Measurements from ENCODE around the gene TMEM61. TPM values are rescaled to one million over a fixed set of nuclear protein-coding genes. Genes with fewer than 3 reads are reported as not detected.

TMEM61 gene
- total RNA-seq, 1 donor from 2014 or later, result 2.9 TPM

DNA sequence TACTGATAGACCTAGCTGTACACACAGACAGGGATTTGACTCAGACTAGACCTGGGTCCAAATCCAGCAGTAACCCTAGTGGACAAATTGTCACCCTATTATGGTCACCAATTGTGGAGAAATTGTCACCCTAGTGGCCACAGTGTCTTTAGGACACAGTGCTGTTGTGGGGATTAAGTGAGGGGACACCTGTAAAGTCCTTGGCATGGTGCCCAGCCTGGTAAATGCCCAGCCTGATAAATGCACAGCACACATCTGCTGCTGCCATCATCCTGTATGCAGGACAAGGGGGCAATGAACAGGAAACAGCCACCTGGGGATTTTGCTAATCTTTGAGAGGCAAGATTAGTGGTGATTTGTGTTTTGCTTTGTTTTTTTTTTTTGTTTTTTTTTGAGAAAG lies 2.3 kb downstream of the TMEM61 start:
- peaks cover 12% of the 10 kb centered on the region for H3K4me1 Mint-ChIP-seq (ENCODE audit: unreplicated experiment)
- TF ChIP-seq, protein P1, sequence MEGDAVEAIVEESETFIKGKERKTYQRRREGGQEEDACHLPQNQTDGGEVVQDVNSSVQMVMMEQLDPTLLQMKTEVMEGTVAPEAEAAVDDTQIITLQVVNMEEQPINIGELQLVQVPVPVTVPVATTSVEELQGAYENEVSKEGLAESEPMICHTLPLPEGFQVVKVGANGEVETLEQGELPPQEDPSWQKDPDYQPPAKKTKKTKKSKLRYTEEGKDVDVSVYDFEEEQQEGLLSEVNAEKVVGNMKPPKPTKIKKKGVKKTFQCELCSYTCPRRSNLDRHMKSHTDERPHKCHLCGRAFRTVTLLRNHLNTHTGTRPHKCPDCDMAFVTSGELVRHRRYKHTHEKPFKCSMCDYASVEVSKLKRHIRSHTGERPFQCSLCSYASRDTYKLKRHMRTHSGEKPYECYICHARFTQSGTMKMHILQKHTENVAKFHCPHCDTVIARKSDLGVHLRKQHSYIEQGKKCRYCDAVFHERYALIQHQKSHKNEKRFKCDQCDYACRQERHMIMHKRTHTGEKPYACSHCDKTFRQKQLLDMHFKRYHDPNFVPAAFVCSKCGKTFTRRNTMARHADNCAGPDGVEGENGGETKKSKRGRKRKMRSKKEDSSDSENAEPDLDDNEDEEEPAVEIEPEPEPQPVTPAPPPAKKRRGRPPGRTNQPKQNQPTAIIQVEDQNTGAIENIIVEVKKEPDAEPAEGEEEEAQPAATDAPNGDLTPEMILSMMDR (conservative IDR thresholded peaks at IDR 0.05), result peak; percentile 42
- no peak overlapping the region for H3K27ac Mint-ChIP-seq
- no peaks in the 10 kb centered on the region for H3K36me3 Mint-ChIP-seq
- no peak overlapping the region for H3K4me3 Mint-ChIP-seq
- peaks cover 42% of the 10 kb centered on the region for H3K27me3 Mint-ChIP-seq
- H3K9me3 Mint-ChIP-seq, result no peaks in the 10 kb centered on the region
- no peak for DNase-seq (ENCODE audit: extremely low spot score, unreplicated experiment)

DNA sequence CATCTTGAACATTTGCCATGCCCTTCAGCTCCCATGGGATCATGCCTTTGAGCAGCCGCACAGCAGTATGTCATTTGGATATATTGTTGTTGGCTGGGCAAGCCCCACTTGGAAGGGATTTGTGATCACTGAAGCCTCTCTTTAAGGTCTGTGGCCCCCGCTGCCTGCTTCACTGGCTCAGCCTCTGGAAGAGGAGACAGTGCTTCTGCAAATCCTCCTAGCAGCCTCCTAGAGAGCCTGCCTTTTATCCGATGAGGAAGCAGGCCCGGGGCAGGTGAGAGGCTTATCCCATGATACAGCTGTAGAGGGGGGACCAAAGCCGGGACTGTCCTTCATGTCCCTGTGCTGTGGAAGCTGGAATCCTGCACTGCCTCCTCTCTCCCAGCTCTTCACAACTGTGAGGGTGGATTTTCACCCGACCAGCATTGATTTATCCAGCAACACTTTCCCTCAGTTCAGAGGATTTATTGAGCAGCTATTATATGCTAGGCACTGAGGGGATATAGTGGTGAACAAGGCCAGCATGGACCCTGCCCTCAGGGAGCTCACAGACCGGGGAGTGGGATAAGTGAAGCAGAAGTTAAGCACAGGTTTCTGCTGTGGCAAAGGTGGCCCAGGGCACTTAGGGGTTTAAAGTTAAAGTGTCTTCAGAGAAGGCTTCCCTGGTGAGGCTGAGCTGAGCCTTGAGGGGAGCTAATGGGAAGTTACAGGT lies 3.9 kb downstream of the TMEM61 start:
- H3K27ac Mint-ChIP-seq, result peak overlapping the region; percentile 61
- peaks cover 31% of the 10 kb centered on the region for H3K27me3 Mint-ChIP-seq
- TF ChIP-seq, protein P1 (conservative IDR thresholded peaks at IDR 0.05), result no peak

DNA sequence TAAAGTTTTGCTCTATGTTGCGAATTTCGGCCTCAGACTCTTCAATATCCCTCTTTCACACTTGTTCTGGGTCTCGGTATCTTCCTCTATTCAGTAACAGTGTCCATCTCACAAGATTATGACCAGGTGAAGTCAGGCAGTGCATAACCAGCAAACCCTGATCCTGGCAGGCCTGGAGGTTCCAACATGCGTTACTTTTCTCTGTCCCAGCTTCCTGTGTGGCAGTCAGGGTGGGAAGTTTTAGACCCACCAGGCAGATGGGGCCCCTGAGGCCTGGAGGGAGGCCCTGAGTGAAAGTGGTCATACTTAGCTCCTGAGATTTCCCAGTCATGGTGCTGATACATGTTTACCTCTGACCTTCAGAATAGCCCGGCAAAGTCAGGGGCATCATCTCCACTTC lies 5.1 kb downstream of the TMEM61 start:
- no peak overlapping the region for H3K27ac Mint-ChIP-seq
- TF ChIP-seq, protein P1 (conservative IDR thresholded peaks at IDR 0.05), result no peak
- H3K4me1 Mint-ChIP-seq (ENCODE audit: unreplicated experiment), result peaks cover 6% of the 10 kb centered on the region
- H3K4me3 Mint-ChIP-seq, result no peak overlapping the region
- DNase-seq (ENCODE audit: extremely low spot score, unreplicated experiment), result no peak
- peaks cover 23% of the 10 kb centered on the region for H3K27me3 Mint-ChIP-seq
- H3K36me3 Mint-ChIP-seq, result no peaks in the 10 kb centered on the region
- no peaks in the 10 kb centered on the region for H3K9me3 Mint-ChIP-seq

More for the DNA sequence above, 3.9 kb downstream of the TMEM61 start:
- Mint-ChIP-seq H3K4me3 (no peak overlapping the region), H3K36me3 (no peaks in the 10 kb centered on the region), H3K9me3 (no peaks in the 10 kb centered on the region), H3K4me1 (ENCODE audit: unreplicated experiment) (peaks cover 6% of the 10 kb centered on the region)
- no peak for DNase-seq (ENCODE audit: extremely low spot score, unreplicated experiment)

DNA sequence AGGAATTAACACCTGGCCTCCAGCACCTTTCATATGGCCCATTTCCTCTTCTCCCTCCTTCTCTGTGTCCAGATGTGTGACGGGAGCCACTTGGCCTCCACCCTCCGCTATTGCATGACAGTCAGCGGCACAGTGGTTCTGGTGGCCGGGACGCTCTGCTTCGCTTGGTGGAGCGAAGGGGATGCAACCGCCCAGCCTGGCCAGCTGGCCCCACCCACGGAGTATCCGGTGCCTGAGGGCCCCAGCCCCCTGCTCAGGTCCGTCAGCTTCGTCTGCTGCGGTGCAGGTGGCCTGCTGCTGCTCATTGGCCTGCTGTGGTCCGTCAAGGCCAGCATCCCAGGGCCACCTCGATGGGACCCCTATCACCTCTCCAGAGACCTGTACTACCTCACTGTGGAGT lies 5.6 kb downstream of the TMEM61 start:
- H3K4me1 Mint-ChIP-seq (ENCODE audit: unreplicated experiment), result peaks cover 6% of the 10 kb centered on the region
- no peak overlapping the region for H3K4me3 Mint-ChIP-seq
- H3K27ac Mint-ChIP-seq, result no peak overlapping the region
- H3K27me3 Mint-ChIP-seq, result peaks cover 21% of the 10 kb centered on the region
- no peaks in the 10 kb centered on the region for H3K9me3 Mint-ChIP-seq
- TF ChIP-seq, protein P1 (conservative IDR thresholded peaks at IDR 0.05), result no peak
- no peak for DNase-seq (ENCODE audit: extremely low spot score, unreplicated experiment)
- no peaks in the 10 kb centered on the region for H3K36me3 Mint-ChIP-seq

DNA sequence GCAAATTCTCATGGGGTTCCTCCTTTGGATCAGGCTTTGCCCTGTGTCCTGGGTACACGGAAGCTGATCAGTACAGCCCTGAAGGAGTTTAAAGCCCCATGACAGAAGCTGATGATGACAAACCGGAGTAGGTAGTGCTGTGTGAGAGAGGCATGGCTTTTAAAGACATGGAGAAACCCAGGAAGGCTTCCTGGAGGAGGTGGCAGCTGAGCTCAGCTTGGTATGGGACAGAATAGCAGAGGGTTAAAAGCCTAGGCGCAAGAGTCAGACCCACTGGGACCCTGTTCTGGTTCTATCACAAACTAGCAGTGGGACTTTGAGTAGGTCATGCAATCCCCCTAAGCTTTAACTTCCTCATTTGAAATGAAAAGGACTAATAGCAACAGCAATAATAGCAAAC lies 6.1 kb downstream of the TMEM61 start:
- TF ChIP-seq, protein P1 (conservative IDR thresholded peaks at IDR 0.05), result no peak
- no peak overlapping the region for H3K4me3 Mint-ChIP-seq
- peaks cover 16% of the 10 kb centered on the region for H3K27me3 Mint-ChIP-seq
- H3K27ac Mint-ChIP-seq, result peak overlapping the region; percentile 54
- peaks cover 6% of the 10 kb centered on the region for H3K4me1 Mint-ChIP-seq (ENCODE audit: unreplicated experiment)
- no peaks in the 10 kb centered on the region for H3K9me3 Mint-ChIP-seq
- H3K36me3 Mint-ChIP-seq, result no peaks in the 10 kb centered on the region
- DNase-seq (ENCODE audit: extremely low spot score, unreplicated experiment), result no peak
